DND-41 (cell line): ENCODE results near the gene DQX1.

Source experiments
- CTCF ChIP-seq: IDR thresholded peaks from 2 replicates; pipeline ENCODE4 v1.5.1; 2012; ENCODE audit warnings: borderline replicate concordance, low read length, moderate library complexity, mild to moderate bottlenecking; ENCODE audit not compliant: poor library complexity, severe bottlenecking; ENCODE audit errors: extremely low read depth
- EZH2 ChIP-seq: IDR thresholded peaks from 3 replicates; pipeline ENCODE4 v1.6.1; 2012; ENCODE audit warnings: borderline replicate concordance, low read depth, mild to moderate bottlenecking, moderate library complexity, low read length, inconsistent platforms; ENCODE audit not compliant: severe bottlenecking

- TF ChIP-seq EZH2 (no peak), CTCF (no peak)
These were observed 23.1 kb downstream of the DQX1 start for GRCh38 chr2:74502720-74503505.
